Activated T-helper 2 cell treated with anti-CD3 and anti-CD28 coated beads, Interferon-gamma antibody, Interleukin-2, Interleukin-4, amounts not matched to agents 10 μg/mL and 5 μg/mL and 100 μg/mL, durations not matched to agents 14 hours and 24 hours and 36 hours (primary cell): ENCODE results near the gene STBD1. TPM values are rescaled to one million over a fixed set of nuclear protein-coding genes. Genes with fewer than 3 reads are reported as not detected.

ENCODE experiments used
- DNase-seq: peaks from one replicate; pipeline ENCODE4 v3.0.0; 2021; ENCODE audit warnings: low spot score
- H3K27ac Mint-ChIP-seq: one replicate; pipeline ENCODE4 v1.8.0; 2021; ENCODE audit warnings: mixed read lengths
- H3K27me3 Mint-ChIP-seq: one replicate; pipeline ENCODE4 v1.8.0; 2021; ENCODE audit warnings: low read depth, mixed read lengths
- H3K36me3 Mint-ChIP-seq: one replicate; pipeline ENCODE4 v1.8.0; 2021; ENCODE audit warnings: low read depth, mixed read lengths
- H3K4me1 Mint-ChIP-seq: one replicate; pipeline ENCODE4 v1.8.0; 2021; ENCODE audit warnings: low read depth, mixed read lengths
- H3K4me3 Mint-ChIP-seq: one replicate; pipeline ENCODE4 v1.8.0; 2021; ENCODE audit warnings: low read depth, mild to moderate bottlenecking, moderate library complexity, mixed read lengths
- H3K9me3 Mint-ChIP-seq: one replicate; pipeline ENCODE4 v1.8.0; 2021; ENCODE audit warnings: mixed read lengths
- intact Hi-C: fragments of 100-400 bp; cut with micrococcal nuclease; formaldehyde crosslinking; loops from one replicate; pipeline ENCODE4 v1.15.1; 2023
- total RNA-seq: library from RNA; stranded (reverse); gene quantifications from 2 replicates; pipeline ENCODE4 v1.2.3, GENCODE V29; 2022

STBD1 gene
- total RNA-seq, 1 donor from 2014 or later = 0.09 TPM

DNA sequence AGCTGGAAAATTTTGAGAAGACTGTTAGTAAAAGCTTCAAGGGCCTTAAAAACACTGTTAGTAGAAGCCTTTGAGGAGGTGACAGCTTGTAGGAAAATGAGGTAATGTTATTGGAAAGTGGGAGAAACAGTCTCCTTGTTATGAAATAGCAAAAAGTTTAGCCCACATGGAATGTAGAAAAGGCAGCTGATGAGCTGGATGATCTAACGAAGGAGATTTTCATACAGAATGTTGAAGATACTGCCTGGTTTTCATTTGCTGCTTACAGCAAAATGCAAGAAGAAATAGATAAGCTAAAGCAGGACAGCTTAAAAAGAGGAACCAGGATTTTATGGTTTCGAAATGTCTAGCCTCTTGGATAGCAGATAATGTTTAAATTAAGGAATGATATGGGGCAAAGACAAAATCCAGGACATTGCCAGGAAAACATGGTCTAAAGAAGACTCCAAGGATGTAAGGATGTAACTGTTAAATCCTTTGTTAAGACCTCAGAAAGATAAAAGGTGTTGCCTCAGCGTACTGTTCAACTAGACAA is 10.2 kb upstream of the STBD1 start:
- Mint-ChIP-seq H3K27me3 (peaks cover 24% of the 10 kb centered on the region), H3K36me3 (peaks cover 6% of the 10 kb centered on the region), H3K9me3 (peaks cover 27% of the 10 kb centered on the region), H3K4me3 (no peak overlapping the region), H3K4me1 (peaks cover 17% of the 10 kb centered on the region), H3K27ac (no peak overlapping the region)
- DNase-seq = no peak
- intact Hi-C loops = no loop called here

- no peak overlapping the region for H3K4me3 Mint-ChIP-seq
- peaks cover 11% of the 10 kb centered on the region for H3K27me3 Mint-ChIP-seq
- intact Hi-C loops = no loop called here
- no peak overlapping the region for H3K27ac Mint-ChIP-seq
- peaks cover 33% of the 10 kb centered on the region for H3K4me1 Mint-ChIP-seq
- peaks cover 6% of the 10 kb centered on the region for H3K36me3 Mint-ChIP-seq
- H3K9me3 Mint-ChIP-seq = peaks cover 27% of the 10 kb centered on the region
- no peak for DNase-seq
Measured at GRCh38 chr4:76298227-76298626, 8.3 kb upstream of the STBD1 start.

DNA sequence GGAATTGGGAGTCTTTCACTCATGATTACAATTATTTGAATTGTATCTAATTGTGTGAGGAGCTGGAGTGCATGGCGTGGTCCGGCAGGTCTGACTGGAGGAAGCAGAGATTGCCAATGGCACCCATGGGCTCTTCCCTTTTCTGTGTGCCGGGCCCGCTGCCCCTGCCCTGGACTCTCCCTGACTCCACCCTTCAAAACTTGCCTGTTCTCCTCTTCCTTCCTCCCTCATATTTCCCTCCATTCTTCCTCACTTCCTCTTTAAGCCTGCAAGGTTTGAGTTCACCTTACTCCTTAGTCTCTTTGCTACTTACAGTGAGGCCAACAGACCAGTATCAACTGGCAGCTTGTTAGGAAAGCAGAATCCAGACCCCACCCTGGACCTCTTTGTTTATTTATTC is 6.5 kb upstream of the STBD1 start:
- Mint-ChIP-seq H3K4me3 (no peak overlapping the region), H3K4me1 (peaks cover 44% of the 10 kb centered on the region), H3K36me3 (peaks cover 6% of the 10 kb centered on the region), H3K27me3 (peaks cover 12% of the 10 kb centered on the region), H3K9me3 (peaks cover 27% of the 10 kb centered on the region), H3K27ac (no peak overlapping the region)
- DNase-seq = no peak
- intact Hi-C loops = loop anchor here (5.0 to 10.0 kb wide), 3 partner anchors 243 to 725 kb away; partner anchors contain the start of gene CXCL10

- intact Hi-C loops = loop anchor here (1.0 to 10.0 kb wide), 4 partner anchors 87 to 724 kb away; partner anchors contain the start of gene CXCL10
- peak; percentile 37 for DNase-seq
- H3K9me3 Mint-ChIP-seq = peaks cover 23% of the 10 kb centered on the region
- peak overlapping the region; percentile 5 for H3K27ac Mint-ChIP-seq
- H3K36me3 Mint-ChIP-seq = peaks cover 6% of the 10 kb centered on the region
- peaks cover 49% of the 10 kb centered on the region for H3K4me1 Mint-ChIP-seq
- H3K27me3 Mint-ChIP-seq = peaks cover 9% of the 10 kb centered on the region
- H3K4me3 Mint-ChIP-seq = no peak overlapping the region
Measured at GRCh38 chr4:76301068-76301774, 5.3 kb upstream of the STBD1 start.

GRCh38 chr4:76301775-76302162 is 4.8 kb upstream of the STBD1 start:
- H3K36me3 Mint-ChIP-seq = peaks cover 6% of the 10 kb centered on the region
- no peak overlapping the region for H3K4me3 Mint-ChIP-seq
- peaks cover 49% of the 10 kb centered on the region for H3K4me1 Mint-ChIP-seq
- peak overlapping the region; percentile 5 for H3K27ac Mint-ChIP-seq
- intact Hi-C loops = loop anchor here (1.0 to 10.0 kb wide), 4 partner anchors 87 to 723 kb away; partner anchors contain the start of gene CXCL10
- no peak for DNase-seq
- H3K27me3 Mint-ChIP-seq = peaks cover 11% of the 10 kb centered on the region
- H3K9me3 Mint-ChIP-seq = peaks cover 17% of the 10 kb centered on the region

GRCh38 chr4:76302826-76303438 is 3.6 kb upstream of the STBD1 start:
- H3K27ac Mint-ChIP-seq = no peak overlapping the region
- H3K4me1 Mint-ChIP-seq = peaks cover 49% of the 10 kb centered on the region
- no peak for DNase-seq
- H3K27me3 Mint-ChIP-seq = peaks cover 18% of the 10 kb centered on the region
- H3K4me3 Mint-ChIP-seq = no peak overlapping the region
- H3K9me3 Mint-ChIP-seq = peaks cover 6% of the 10 kb centered on the region
- H3K36me3 Mint-ChIP-seq = peaks cover 6% of the 10 kb centered on the region
- intact Hi-C loops = loop anchor here (5.0 to 10.0 kb wide), 3 partner anchors 246 to 722 kb away; partner anchors contain the start of gene CXCL10

GRCh38 chr4:76305033-76305687 is 1.4 kb upstream of the STBD1 start:
- Mint-ChIP-seq H3K27me3 (peaks cover 36% of the 10 kb centered on the region), H3K4me3 (peak overlapping the region; percentile 45), H3K4me1 (peaks cover 44% of the 10 kb centered on the region), H3K9me3 (no peaks in the 10 kb centered on the region), H3K36me3 (no peaks in the 10 kb centered on the region), H3K27ac (no peak overlapping the region)
- no peak for DNase-seq
- intact Hi-C loops = loop anchor here (10.0 kb wide), 2 partner anchors 280 to 720 kb away; partner anchors contain the start of gene CXCL10

DNA sequence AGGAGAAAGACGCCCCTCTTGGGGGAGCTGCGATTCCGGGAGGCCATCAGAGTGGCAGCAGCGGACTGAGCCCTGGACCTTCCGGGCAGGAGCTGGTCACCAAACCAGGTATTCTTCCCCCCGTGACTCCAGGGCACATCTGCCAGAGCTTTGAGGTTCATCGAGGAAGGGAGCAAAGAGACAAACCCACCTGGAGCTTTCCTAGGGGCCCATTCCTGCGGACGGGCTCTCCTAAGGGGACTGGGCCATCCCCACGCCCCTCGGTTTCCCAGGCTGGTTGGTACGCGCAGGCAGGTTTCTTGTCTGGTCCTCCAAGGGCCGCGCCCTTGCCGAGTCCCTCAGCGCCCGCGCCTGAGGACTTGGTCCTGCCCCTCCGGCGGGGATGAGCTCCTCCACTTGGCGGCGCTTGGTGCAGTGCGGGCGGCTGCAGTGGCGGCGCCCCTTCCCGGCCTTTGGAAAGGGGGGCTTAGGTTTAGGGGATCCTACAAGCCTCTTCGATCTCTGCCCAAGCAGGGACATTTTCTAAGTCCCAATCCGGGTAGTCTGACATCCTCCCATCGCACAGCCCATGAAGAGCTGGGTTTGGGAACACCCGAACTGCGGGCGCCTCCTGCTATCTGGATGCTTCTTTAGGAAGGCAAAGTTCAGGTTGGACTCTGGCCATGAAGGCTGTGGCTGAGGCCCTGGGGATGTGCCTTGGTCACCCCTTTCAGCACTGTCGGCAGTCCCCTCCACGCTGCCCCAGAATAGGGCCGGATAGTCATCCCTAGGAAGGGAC is 538 bp downstream of the STBD1 start:
- no peak for DNase-seq
- H3K4me3 Mint-ChIP-seq = peak overlapping the region; percentile 57
- intact Hi-C loops = loop anchor here (10.0 kb wide), 2 partner anchors 282 to 718 kb away; partner anchors contain the start of gene CXCL10
- H3K27ac Mint-ChIP-seq = no peak overlapping the region
- peaks cover 25% of the 10 kb centered on the region for H3K4me1 Mint-ChIP-seq
- no peaks in the 10 kb centered on the region for H3K36me3 Mint-ChIP-seq
- no peaks in the 10 kb centered on the region for H3K9me3 Mint-ChIP-seq
- peaks cover 45% of the 10 kb centered on the region for H3K27me3 Mint-ChIP-seq

DNA sequence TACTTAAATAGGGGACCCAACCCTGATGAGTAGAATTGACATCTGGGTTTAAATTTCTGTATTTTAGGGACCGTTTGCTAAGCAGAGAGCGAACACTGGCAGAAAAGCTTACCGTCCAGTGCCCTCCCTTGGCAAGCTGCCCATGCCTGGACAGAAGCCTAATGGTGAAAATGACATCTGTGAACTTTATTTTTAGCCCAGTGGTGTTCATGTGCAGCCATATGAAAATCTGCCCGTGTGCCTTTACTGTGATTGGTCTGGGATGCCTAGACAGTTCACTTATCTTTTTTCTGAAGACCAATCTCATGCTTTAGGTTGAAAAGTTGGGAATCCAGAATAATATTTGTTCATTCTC is 1.1 kb downstream of the STBD1 start:
- no peak overlapping the region for H3K27ac Mint-ChIP-seq
- peaks cover 20% of the 10 kb centered on the region for H3K4me1 Mint-ChIP-seq
- peak overlapping the region; percentile 57 for H3K4me3 Mint-ChIP-seq
- no peak for DNase-seq
- H3K9me3 Mint-ChIP-seq = no peaks in the 10 kb centered on the region
- peaks cover 45% of the 10 kb centered on the region for H3K27me3 Mint-ChIP-seq
- intact Hi-C loops = loop anchor here (10.0 kb wide), 2 partner anchors 283 to 717 kb away; partner anchors contain the start of gene CXCL10
- no peaks in the 10 kb centered on the region for H3K36me3 Mint-ChIP-seq

GRCh38 chr4:76308548-76308947 is 2.0 kb downstream of the STBD1 start:
- DNase-seq = no peak
- H3K27me3 Mint-ChIP-seq = peaks cover 42% of the 10 kb centered on the region
- H3K9me3 Mint-ChIP-seq = no peaks in the 10 kb centered on the region
- H3K4me3 Mint-ChIP-seq = no peak overlapping the region
- H3K27ac Mint-ChIP-seq = no peak overlapping the region
- peaks cover 14% of the 10 kb centered on the region for H3K4me1 Mint-ChIP-seq
- intact Hi-C loops = loop anchor here (10.0 kb wide), 2 partner anchors 284 to 716 kb away; partner anchors contain the start of gene CXCL10
- no peaks in the 10 kb centered on the region for H3K36me3 Mint-ChIP-seq

- DNase-seq = no peak
- H3K9me3 Mint-ChIP-seq = peaks cover under 1% of the 10 kb centered on the region
Measured at GRCh38 chr4:76309939-76310550, 3.5 kb downstream of the STBD1 start.

More at GRCh38 chr4:76309939-76310550, 3.5 kb downstream of the STBD1 start:
- peaks cover 5% of the 10 kb centered on the region for H3K4me1 Mint-ChIP-seq
- H3K4me3 Mint-ChIP-seq = no peak overlapping the region
- peaks cover 41% of the 10 kb centered on the region for H3K27me3 Mint-ChIP-seq
- H3K27ac Mint-ChIP-seq = no peak overlapping the region
- intact Hi-C loops = loop anchor here (10.0 kb wide), 2 partner anchors 285 to 715 kb away; partner anchors contain the start of gene CXCL10
- H3K36me3 Mint-ChIP-seq = no peaks in the 10 kb centered on the region
